DND-41 (cell line): ENCODE data around the gene RAD51B.

Experiments
- ATAC-seq: fragments of 200-7000 bp; cut with Tn5 transposase; 3 replicates; pipeline ENCODE4 v1.9.1; 2021; ENCODE audit warnings: low read depth; ENCODE audit not compliant: insufficient read depth
- DNase-seq: peaks from one replicate; pipeline ENCODE4 v3.0.0-alpha.2; 2020
- H2AFZ ChIP-seq: 2 replicates; pipeline ENCODE4 v1.6.0; 2012; ENCODE audit warnings: low read depth, low read length
- H3K27ac ChIP-seq: 2 replicates; pipeline ENCODE4 v1.5.1; 2012; ENCODE audit warnings: low read length, inconsistent platforms
- H3K27me3 ChIP-seq: fragments of 200-600 bp; sonication (generic); 2 replicates; pipeline ENCODE4 v1.6.0; 2012; ENCODE audit warnings: low read length, mild to moderate bottlenecking, inconsistent platforms; ENCODE audit not compliant: insufficient read depth, poor library complexity
- H3K36me3 ChIP-seq: 2 replicates; pipeline ENCODE4 v1.5.1; 2012; ENCODE audit warnings: low read length, inconsistent platforms; ENCODE audit not compliant: insufficient read depth
- H3K4me1 ChIP-seq: 2 replicates; pipeline ENCODE4 v1.5.1; 2012; ENCODE audit warnings: mild to moderate bottlenecking, low read length; ENCODE audit not compliant: insufficient read depth
- H3K4me2 ChIP-seq: 2 replicates; pipeline ENCODE4 v1.6.0; 2012; ENCODE audit warnings: mild to moderate bottlenecking, moderate library complexity, low read length, inconsistent platforms; ENCODE audit not compliant: insufficient read depth
- H3K4me3 ChIP-seq, 2 experiments: fragments of 200-600 bp in 1 of 2; shearing (Covaris generic) in 1 of 2; 2 replicates each; pipeline ENCODE4 v1.5.1; 2012 to 2016; ENCODE audit warnings: inconsistent platforms in 2 of 2, low read length in 2 of 2, mild to moderate bottlenecking in 2 of 2, low read depth in 1 of 2, moderate library complexity in 1 of 2
- H3K79me2 ChIP-seq: 2 replicates; pipeline ENCODE4 v1.6.0; 2012; ENCODE audit warnings: low read length, inconsistent platforms; ENCODE audit not compliant: insufficient read depth
- H3K9ac ChIP-seq: 2 replicates; pipeline ENCODE4 v1.6.0; 2012; ENCODE audit warnings: low read depth, mild to moderate bottlenecking, inconsistent platforms, low read length, moderate library complexity
- H3K9me3 ChIP-seq: 2 replicates; pipeline ENCODE4 v1.5.1; 2012; ENCODE audit warnings: low read length, moderate library complexity, mild to moderate bottlenecking, inconsistent platforms; ENCODE audit not compliant: insufficient read depth, severe bottlenecking
- H4K20me1 ChIP-seq: 2 replicates; pipeline ENCODE4 v1.6.0; 2012; ENCODE audit warnings: low read length; ENCODE audit not compliant: insufficient read depth
- CTCF ChIP-seq: IDR thresholded peaks from 2 replicates; pipeline ENCODE4 v1.5.1; 2012; ENCODE audit warnings: borderline replicate concordance, low read length, moderate library complexity, mild to moderate bottlenecking; ENCODE audit not compliant: poor library complexity, severe bottlenecking; ENCODE audit errors: extremely low read depth
- EZH2 ChIP-seq: IDR thresholded peaks from 3 replicates; pipeline ENCODE4 v1.6.1; 2012; ENCODE audit warnings: borderline replicate concordance, low read depth, mild to moderate bottlenecking, moderate library complexity, low read length, inconsistent platforms; ENCODE audit not compliant: severe bottlenecking

The RAD51B gene

GRCh38 chr14:67859169-67859749 is 39.7 kb downstream of the RAD51B start:
- ATAC-seq (no peak), DNase-seq (no peak)
- no peak overlapping the region for H3K4me2 ChIP-seq

GRCh38 chr14:67863223-67863622 is 43.6 kb downstream of the RAD51B start:
- Histone ChIP-seq H3K36me3 (peaks cover 25% of the 10 kb centered on the region; the same call in 1 of the 2 replicates), H3K9ac (no peak overlapping the region), H3K4me2 (no peak overlapping the region), H3K79me2 (no peaks in the 10 kb centered on the region), H3K4me1 (no peaks in the 10 kb centered on the region), H2AFZ (no peak overlapping the region), H3K27ac (no peak overlapping the region), H3K27me3 (no peaks in the 10 kb centered on the region), H3K4me3 (no peak overlapping the region), H4K20me1 (no peaks in the 10 kb centered on the region), H3K9me3 (peaks cover 2% of the 10 kb centered on the region)
- DNase-seq (no peak), ATAC-seq (no peak)
- TF ChIP-seq EZH2 (no peak), CTCF (no peak)

More at GRCh38 chr14:67859169-67859749, 39.7 kb downstream of the RAD51B start:
- H3K36me3 ChIP-seq = no peaks in the 10 kb centered on the region
- no peak for TF ChIP-seq EZH2
- TF ChIP-seq CTCF = no peak
- no peak overlapping the region for H2AFZ ChIP-seq
- no peak overlapping the region for H3K9ac ChIP-seq
- no peaks in the 10 kb centered on the region for H3K27me3 ChIP-seq
- H3K4me1 ChIP-seq = no peaks in the 10 kb centered on the region
- no peak overlapping the region for H3K4me3 ChIP-seq
- H4K20me1 ChIP-seq = no peaks in the 10 kb centered on the region
- H3K27ac ChIP-seq = no peak overlapping the region
- no peaks in the 10 kb centered on the region for H3K79me2 ChIP-seq
- no peaks in the 10 kb centered on the region for H3K9me3 ChIP-seq

- no peaks in the 10 kb centered on the region for H3K9me3 ChIP-seq
- H4K20me1 ChIP-seq = no peaks in the 10 kb centered on the region
- TF ChIP-seq EZH2 (no peak), CTCF (no peak)
- H3K4me2 ChIP-seq = no peak overlapping the region
- no peaks in the 10 kb centered on the region for H3K79me2 ChIP-seq
- H3K27ac ChIP-seq = no peak overlapping the region
- H3K27me3 ChIP-seq = no peaks in the 10 kb centered on the region
- no peak overlapping the region for H2AFZ ChIP-seq
- H3K9ac ChIP-seq = no peak overlapping the region
- H3K4me1 ChIP-seq = no peaks in the 10 kb centered on the region
- ATAC-seq = no peak
- H3K4me3 ChIP-seq = no peak overlapping the region
- no peaks in the 10 kb centered on the region for H3K36me3 ChIP-seq
- DNase-seq = no peak
These were observed 55.8 kb downstream of the RAD51B start for GRCh38 chr14:67875175-67876006.
